ENCODE data around the gene CRYBG2.
"Not testable (repeated sequence)": the region's sequence is repeated elsewhere in the genome, so short reads cannot be mapped to it uniquely, and the experiment has no call there.

CRYBG2 gene

GRCh38 chr1:26317146-26317545, 36.8 kb downstream of the CRYBG2 start:
- DNase-seq, result no peak

- no peak for DNase-seq
Observed at GRCh38 chr1:26315874-26316850, 37.8 kb downstream of the CRYBG2 start.

- DNase-seq, result no peak
Observed at GRCh38 chr1:26314501-26314900, 39.4 kb downstream of the CRYBG2 start.

- DNase-seq, result not testable (repeated sequence)
Observed at GRCh38 chr1:26307966-26308899, 45.7 kb downstream of the CRYBG2 start.

- DNase-seq, result no peak
Observed at GRCh38 chr1:26307363-26307781, 46.6 kb downstream of the CRYBG2 start.

GRCh38 chr1:26306290-26307229, 47.4 kb downstream of the CRYBG2 start, which contains the start of gene UBXN11:
Gene UBXN11 (minus strand): TSS chr1:26306636. CDS start chr1:26302883, 3,753 bp downstream.
- DNase-seq, result peak; percentile 94

GRCh38 chr1:26305667-26306289, 48.2 kb downstream of the CRYBG2 start:
- no peak for DNase-seq

GRCh38 chr1:26302733-26303405, 51.1 kb downstream of the CRYBG2 start:
- DNase-seq, result no peak

- DNase-seq, result no peak
Observed at GRCh38 chr1:26300578-26301275, 53.2 kb downstream of the CRYBG2 start.

GRCh38 chr1:26297791-26298124, 56.2 kb downstream of the CRYBG2 start:
- DNase-seq, result no peak

- DNase-seq, result no peak
Observed at GRCh38 chr1:26297057-26297790, 56.7 kb downstream of the CRYBG2 start.

- no peak for DNase-seq
Observed at GRCh38 chr1:26296340-26297056, 57.4 kb downstream of the CRYBG2 start.

- DNase-seq, result no peak
Observed at GRCh38 chr1:26295194-26296138, 58.5 kb downstream of the CRYBG2 start.

- no peak for DNase-seq
Observed at GRCh38 chr1:26293911-26294463, 59.9 kb downstream of the CRYBG2 start.

GRCh38 chr1:26292735-26293134, 61.2 kb downstream of the CRYBG2 start:
- DNase-seq, result not testable (repeated sequence)

GRCh38 chr1:26291939-26292338, 62.0 kb downstream of the CRYBG2 start:
- no peak for DNase-seq

GRCh38 chr1:26291433-26291832, 62.5 kb downstream of the CRYBG2 start:
- no peak for DNase-seq

- DNase-seq, result no peak
Observed at GRCh38 chr1:26290882-26291261, 63.1 kb downstream of the CRYBG2 start.
